ENCODE results near the gene RNF4.

Gene RNF4, protein sequence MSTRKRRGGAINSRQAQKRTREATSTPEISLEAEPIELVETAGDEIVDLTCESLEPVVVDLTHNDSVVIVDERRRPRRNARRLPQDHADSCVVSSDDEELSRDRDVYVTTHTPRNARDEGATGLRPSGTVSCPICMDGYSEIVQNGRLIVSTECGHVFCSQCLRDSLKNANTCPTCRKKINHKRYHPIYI

GRCh38 chr4:2468456-2469191, at the start of gene RNF4:
TSS of gene RNF4 (plus strand) at chr4:2469106. CDS start at chr4:2490494, 21,388 bp downstream.
- peak; percentile 99 for DNase-seq (ENCODE audit: low spot score)
- TF ChIP-seq, protein P1, sequence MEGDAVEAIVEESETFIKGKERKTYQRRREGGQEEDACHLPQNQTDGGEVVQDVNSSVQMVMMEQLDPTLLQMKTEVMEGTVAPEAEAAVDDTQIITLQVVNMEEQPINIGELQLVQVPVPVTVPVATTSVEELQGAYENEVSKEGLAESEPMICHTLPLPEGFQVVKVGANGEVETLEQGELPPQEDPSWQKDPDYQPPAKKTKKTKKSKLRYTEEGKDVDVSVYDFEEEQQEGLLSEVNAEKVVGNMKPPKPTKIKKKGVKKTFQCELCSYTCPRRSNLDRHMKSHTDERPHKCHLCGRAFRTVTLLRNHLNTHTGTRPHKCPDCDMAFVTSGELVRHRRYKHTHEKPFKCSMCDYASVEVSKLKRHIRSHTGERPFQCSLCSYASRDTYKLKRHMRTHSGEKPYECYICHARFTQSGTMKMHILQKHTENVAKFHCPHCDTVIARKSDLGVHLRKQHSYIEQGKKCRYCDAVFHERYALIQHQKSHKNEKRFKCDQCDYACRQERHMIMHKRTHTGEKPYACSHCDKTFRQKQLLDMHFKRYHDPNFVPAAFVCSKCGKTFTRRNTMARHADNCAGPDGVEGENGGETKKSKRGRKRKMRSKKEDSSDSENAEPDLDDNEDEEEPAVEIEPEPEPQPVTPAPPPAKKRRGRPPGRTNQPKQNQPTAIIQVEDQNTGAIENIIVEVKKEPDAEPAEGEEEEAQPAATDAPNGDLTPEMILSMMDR (IDR thresholded peaks at IDR 0.05; ENCODE audit: extremely low read depth, missing control alignments) = no peak

DNA sequence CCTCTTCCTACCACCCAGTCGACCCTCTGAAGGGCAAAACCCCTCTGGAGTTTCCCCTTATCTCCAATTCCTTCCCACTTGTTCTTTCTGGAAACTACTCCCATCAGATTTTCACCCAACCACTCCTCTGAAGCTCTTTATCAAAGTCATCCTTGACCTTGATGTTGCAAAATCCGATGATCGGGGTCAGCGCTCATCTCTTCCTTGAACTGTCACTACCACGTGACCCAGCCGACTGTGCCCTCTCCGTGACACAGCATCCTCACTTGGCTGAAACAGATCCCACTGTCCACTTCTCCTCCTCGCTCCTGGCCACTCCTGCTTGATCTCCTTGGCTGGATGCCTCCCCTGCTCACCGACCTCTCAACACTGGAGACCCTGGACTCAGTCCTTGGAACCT, 49.1 kb upstream of the RNF4 start:
- TF ChIP-seq, protein P1 (IDR thresholded peaks at IDR 0.05; ENCODE audit: extremely low read depth, missing control alignments) = no peak
- DNase-seq (ENCODE audit: low spot score) = no peak

- DNase-seq (ENCODE audit: low spot score) = no peak
- TF ChIP-seq, protein P1 (IDR thresholded peaks at IDR 0.05; ENCODE audit: extremely low read depth, missing control alignments) = no peak
Observed at GRCh38 chr4:2421928-2422327, 47.0 kb upstream of the RNF4 start.

DNA sequence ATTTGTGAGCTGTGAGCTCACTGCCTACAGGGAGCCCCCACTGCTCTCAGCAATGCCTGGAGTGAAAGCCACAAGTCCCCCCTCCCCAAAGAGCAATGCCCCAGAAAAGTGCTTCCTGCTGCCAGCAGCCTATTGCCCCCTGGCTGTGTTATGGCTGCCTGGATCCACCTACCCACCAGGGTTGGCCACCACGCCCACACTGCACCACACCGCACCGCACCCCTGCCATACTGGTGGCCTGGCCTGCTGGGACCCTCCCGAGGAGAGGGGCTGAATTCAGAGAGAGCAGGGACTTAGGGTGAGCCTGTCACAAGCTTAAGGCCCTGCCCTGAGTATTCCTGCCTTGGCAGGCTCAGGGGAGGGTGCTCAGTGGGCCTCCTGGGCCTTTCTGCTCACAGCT, 45.8 kb upstream of the RNF4 start:
- TF ChIP-seq, protein P1 (IDR thresholded peaks at IDR 0.05; ENCODE audit: extremely low read depth, missing control alignments) = no peak
- DNase-seq (ENCODE audit: low spot score) = no peak

GRCh38 chr4:2423695-2424094, 45.2 kb upstream of the RNF4 start:
- no peak for DNase-seq (ENCODE audit: low spot score)
- TF ChIP-seq, protein P1 (IDR thresholded peaks at IDR 0.05; ENCODE audit: extremely low read depth, missing control alignments) = no peak

DNA sequence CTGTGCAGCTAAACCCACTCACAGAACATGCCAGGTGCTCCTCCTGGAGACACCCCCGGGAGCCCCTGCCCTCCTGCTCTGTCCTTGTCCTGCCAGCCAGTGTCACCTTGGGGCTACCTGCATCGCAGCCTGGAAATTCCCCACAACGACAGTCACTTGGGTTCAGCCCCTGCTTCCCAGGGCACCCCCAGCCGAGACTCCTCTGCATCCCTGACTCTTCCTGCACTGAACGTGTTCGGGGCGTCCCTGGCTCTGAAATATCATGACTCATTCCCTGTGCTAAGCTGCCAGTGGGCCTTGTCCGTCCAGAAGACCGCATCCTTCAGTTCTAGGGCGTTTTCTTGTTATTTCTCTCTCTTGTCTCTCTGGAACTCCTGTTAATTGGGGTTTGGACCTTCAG, 44.3 kb upstream of the RNF4 start:
- no peak for DNase-seq (ENCODE audit: low spot score)
- TF ChIP-seq, protein P1 (IDR thresholded peaks at IDR 0.05; ENCODE audit: extremely low read depth, missing control alignments) = no peak

- TF ChIP-seq, protein P1 (IDR thresholded peaks at IDR 0.05; ENCODE audit: extremely low read depth, missing control alignments) = no peak
Observed at GRCh38 chr4:2425386-2426068, 43.4 kb upstream of the RNF4 start.

More at GRCh38 chr4:2425386-2426068, 43.4 kb upstream of the RNF4 start:
- no peak for DNase-seq (ENCODE audit: low spot score)
